ENCODE results near the gene CCND2. TPM values are rescaled to one million over a fixed set of nuclear protein-coding genes. Genes with fewer than 3 reads are reported as not detected.
"Not testable (repeated sequence)": the region's sequence is repeated elsewhere in the genome, so short reads cannot be mapped to it uniquely, and the experiment has no call there.

Gene CCND2
- total RNA-seq, 4 donors from 2014 or later = 106 to 149 (median 136) TPM

GRCh38 chr12:4240981-4241380 lies 32.6 kb upstream of the CCND2 start:
- TF ChIP-seq POLR2AphosphoS5 (IDR thresholded peaks at IDR 0.05) (no peak), POLR2A (IDR thresholded peaks at IDR 0.05) (no peak), EP300 (IDR thresholded peaks at IDR 0.05) (no peak)
- TF ChIP-seq, protein P1, sequence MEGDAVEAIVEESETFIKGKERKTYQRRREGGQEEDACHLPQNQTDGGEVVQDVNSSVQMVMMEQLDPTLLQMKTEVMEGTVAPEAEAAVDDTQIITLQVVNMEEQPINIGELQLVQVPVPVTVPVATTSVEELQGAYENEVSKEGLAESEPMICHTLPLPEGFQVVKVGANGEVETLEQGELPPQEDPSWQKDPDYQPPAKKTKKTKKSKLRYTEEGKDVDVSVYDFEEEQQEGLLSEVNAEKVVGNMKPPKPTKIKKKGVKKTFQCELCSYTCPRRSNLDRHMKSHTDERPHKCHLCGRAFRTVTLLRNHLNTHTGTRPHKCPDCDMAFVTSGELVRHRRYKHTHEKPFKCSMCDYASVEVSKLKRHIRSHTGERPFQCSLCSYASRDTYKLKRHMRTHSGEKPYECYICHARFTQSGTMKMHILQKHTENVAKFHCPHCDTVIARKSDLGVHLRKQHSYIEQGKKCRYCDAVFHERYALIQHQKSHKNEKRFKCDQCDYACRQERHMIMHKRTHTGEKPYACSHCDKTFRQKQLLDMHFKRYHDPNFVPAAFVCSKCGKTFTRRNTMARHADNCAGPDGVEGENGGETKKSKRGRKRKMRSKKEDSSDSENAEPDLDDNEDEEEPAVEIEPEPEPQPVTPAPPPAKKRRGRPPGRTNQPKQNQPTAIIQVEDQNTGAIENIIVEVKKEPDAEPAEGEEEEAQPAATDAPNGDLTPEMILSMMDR (IDR thresholded peaks at IDR 0.05) = no peak
- H3K9me3 ChIP-seq = peaks cover 0 to 29% (median 0%) of the 10 kb centered on the region in 3 donors
- ATAC-seq = no peak
- no peaks in the 10 kb centered on the region for H3K36me3 ChIP-seq
- peaks cover 46% of the 10 kb centered on the region for H3K27me3 ChIP-seq
- WGBS, 2 donors (ENCODE audit: low coverage in 1 of 2) = 50 to 82% methylated on average over 5 of the region's 5 CpGs
- no peaks in the 10 kb centered on the region for H3K4me1 ChIP-seq
- no peak overlapping the region for H3K4me3 ChIP-seq
- no peak overlapping the region for H3K27ac ChIP-seq

GRCh38 chr12:4241592-4241991 lies 32.0 kb upstream of the CCND2 start:
- Histone ChIP-seq H3K27me3 (peaks cover 44% of the 10 kb centered on the region), H3K27ac (no peak overlapping the region), H3K9me3 (peaks cover 0 to 25% (median 0%) of the 10 kb centered on the region in 3 donors), H3K4me1 (no peaks in the 10 kb centered on the region), H3K4me3 (no peak overlapping the region), H3K36me3 (no peaks in the 10 kb centered on the region)
- WGBS, 2 donors (ENCODE audit: low coverage in 1 of 2) = 74 to 79% methylated on average over 3 to 4 of the region's 4 CpGs
- ATAC-seq = no peak
- TF ChIP-seq POLR2AphosphoS5 (IDR thresholded peaks at IDR 0.05) = no peak
- TF ChIP-seq POLR2A (IDR thresholded peaks at IDR 0.05) = no peak
- TF ChIP-seq, protein P1 (IDR thresholded peaks at IDR 0.05) = no peak
- TF ChIP-seq EP300 (IDR thresholded peaks at IDR 0.05) = no peak

DNA sequence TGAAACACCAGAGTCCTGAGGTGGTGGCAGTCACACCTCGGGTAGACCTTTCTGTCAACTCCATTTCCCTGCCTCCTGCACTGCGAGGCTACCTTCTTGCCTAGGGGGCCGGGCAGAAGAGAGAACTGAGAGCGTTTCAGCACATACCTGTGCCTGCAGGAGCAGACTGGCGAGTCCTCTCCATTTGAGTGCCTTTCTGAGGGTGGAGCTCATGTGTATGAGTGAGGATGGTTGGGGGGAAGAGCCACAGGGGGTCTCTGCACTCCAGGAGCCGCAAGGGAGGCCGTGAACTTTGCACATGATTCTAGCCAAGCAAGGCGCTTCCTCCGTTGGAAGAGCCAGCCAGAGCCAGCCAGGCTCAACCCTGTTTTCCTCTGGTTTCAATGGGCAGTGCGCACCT lies 31.0 kb upstream of the CCND2 start:
- no peak overlapping the region for H3K27ac ChIP-seq
- peaks cover 0 to 15% (median 0%) of the 10 kb centered on the region in 3 donors for H3K9me3 ChIP-seq
- H3K27me3 ChIP-seq = peaks cover 42% of the 10 kb centered on the region
- H3K4me1 ChIP-seq = no peaks in the 10 kb centered on the region
- no peak overlapping the region for H3K4me3 ChIP-seq
- WGBS, 2 donors (ENCODE audit: low coverage in 1 of 2) = 82% methylated on average over 5 of the region's 10 CpGs; no CpG with 5 or more reads in 1 of the 2 donors
- no peak for ATAC-seq
- no peaks in the 10 kb centered on the region for H3K36me3 ChIP-seq
- TF ChIP-seq POLR2AphosphoS5 (IDR thresholded peaks at IDR 0.05) (no peak), EP300 (IDR thresholded peaks at IDR 0.05) (no peak)

- no peak overlapping the region for H3K4me3 ChIP-seq
- no peak for ATAC-seq
- peaks cover 42% of the 10 kb centered on the region for H3K27me3 ChIP-seq
- H3K36me3 ChIP-seq = no peaks in the 10 kb centered on the region
- H3K9me3 ChIP-seq = peaks cover 0 to 10% (median 0%) of the 10 kb centered on the region in 3 donors
- H3K4me1 ChIP-seq = no peaks in the 10 kb centered on the region
- TF ChIP-seq POLR2AphosphoS5 (IDR thresholded peaks at IDR 0.05) (no peak), POLR2A (IDR thresholded peaks at IDR 0.05) (no peak), EP300 (IDR thresholded peaks at IDR 0.05) (no peak)
- TF ChIP-seq, protein P1 (IDR thresholded peaks at IDR 0.05) = no peak
- no peak overlapping the region for H3K27ac ChIP-seq
- no CpG with 5 or more reads among the region's 7 CpGs for WGBS, 2 donors (ENCODE audit: low coverage in 1 of 2)
Measured at GRCh38 chr12:4243091-4243490, 30.5 kb upstream of the CCND2 start.

GRCh38 chr12:4243491-4244100 lies 30.0 kb upstream of the CCND2 start:
- WGBS, 2 donors (ENCODE audit: low coverage in 1 of 2) = 72 to 73% methylated on average over 4 to 8 of the region's 43 CpGs
- not testable (repeated sequence) for H3K4me1 ChIP-seq, ATAC-seq

DNA sequence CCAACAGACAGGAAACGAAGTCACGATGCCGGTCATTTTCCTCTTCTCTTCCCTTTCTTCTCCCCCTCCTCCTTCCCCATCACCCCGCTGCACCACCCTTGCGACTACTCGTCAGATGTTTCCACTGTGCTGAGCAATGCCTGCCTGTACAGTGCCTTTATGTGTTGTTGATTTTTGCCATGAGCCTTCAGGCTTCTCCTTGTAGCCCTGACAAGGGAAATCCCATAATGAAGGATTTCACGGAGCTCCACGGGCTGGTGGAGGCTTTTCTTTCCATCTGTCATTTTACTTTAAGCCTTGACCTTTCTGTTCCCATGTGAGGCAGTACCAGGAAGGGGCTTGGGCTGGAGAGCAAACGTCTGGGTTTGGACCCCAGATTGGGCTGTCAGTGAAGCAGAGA lies 28.7 kb upstream of the CCND2 start:
- Histone ChIP-seq H3K27ac (no peak overlapping the region), H3K4me3 (no peak overlapping the region), H3K36me3 (no peaks in the 10 kb centered on the region), H3K27me3 (peaks cover 39% of the 10 kb centered on the region), H3K9me3 (no peaks in the 10 kb centered on the region), H3K4me1 (no peaks in the 10 kb centered on the region)
- no peak for ATAC-seq
- TF ChIP-seq POLR2A (IDR thresholded peaks at IDR 0.05) (no peak), EP300 (IDR thresholded peaks at IDR 0.05) (no peak), POLR2AphosphoS5 (IDR thresholded peaks at IDR 0.05) (no peak)
- TF ChIP-seq, protein P1 (IDR thresholded peaks at IDR 0.05) = no peak
- WGBS, 2 donors (ENCODE audit: low coverage in 1 of 2) = 58 to 60% methylated on average over 6 to 7 of the region's 9 CpGs

More at GRCh38 chr12:4243491-4244100, 30.0 kb upstream of the CCND2 start:
- H3K4me3 ChIP-seq, H3K9me3 ChIP-seq, H3K27ac ChIP-seq, H3K36me3 ChIP-seq: not testable (repeated sequence)
- H3K27me3 ChIP-seq = peaks cover 42% of the 10 kb centered on the region
